ENCODE data around the gene SH3GL1. TPM values are rescaled to one million over a fixed set of nuclear protein-coding genes. Genes with fewer than 3 reads are reported as not detected.

The SH3GL1 gene
- total and polyA plus RNA-seq, 9 of the 15 experiments (the other 6 are each of a cell fraction or from before 2014, with no cell fraction given), result 1.7 to 75.3 (median 25.7) TPM

DNA sequence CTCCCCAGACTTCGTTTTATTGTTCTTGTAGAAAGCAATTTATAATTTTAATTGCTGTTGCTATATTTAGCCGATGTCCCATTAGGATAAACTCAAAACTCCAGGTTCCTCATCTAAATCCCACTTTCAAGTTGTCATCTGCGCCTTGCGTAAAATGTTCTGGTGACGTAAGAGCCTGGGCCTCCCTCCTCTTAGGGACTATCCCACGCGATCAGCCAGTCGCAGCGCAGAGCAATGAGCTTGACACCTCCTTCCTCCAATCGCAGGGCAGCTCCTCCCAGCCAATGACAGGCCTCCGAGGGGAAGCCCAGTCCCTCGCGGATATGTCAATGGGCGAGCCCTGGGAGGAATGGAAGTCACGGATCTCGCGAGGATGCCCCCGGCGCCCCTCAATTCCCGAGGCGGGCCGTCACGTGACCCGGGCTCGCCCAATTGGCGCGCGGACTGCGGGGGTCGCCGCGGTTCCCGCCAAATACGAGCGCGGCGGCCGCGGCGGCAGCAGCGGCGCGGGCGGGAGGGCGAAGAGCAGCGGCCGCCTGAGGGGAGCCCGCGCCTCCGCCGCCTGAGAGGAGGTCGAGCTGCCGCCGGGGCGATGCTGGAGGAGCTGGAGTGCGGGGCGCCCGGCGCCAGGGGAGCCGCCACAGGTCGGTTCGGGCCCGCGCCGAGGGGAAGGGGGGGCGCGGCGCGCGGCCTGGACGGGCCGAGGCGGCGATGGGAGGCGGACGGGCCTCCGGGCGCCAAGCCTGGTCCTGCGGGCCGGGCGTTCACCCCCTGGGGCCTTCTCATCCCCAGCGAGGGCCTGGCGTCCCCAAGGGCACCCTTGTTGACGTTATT is 2.0 kb upstream of the SH3GL1 start, which contains the start of gene CHAF1A (continued):
- TF ChIP-seq CEBPG (CRISPR knock-in tag; IDR thresholded peaks at IDR 0.05), result peak; percentile 77
- peak; percentile 92 for TF ChIP-seq CEBPG (tag; conservative IDR thresholded peaks at IDR 0.05 in 1 of 2, IDR thresholded peaks at IDR 0.05 in 1 of 2)
- TF ChIP-seq, protein P1, sequence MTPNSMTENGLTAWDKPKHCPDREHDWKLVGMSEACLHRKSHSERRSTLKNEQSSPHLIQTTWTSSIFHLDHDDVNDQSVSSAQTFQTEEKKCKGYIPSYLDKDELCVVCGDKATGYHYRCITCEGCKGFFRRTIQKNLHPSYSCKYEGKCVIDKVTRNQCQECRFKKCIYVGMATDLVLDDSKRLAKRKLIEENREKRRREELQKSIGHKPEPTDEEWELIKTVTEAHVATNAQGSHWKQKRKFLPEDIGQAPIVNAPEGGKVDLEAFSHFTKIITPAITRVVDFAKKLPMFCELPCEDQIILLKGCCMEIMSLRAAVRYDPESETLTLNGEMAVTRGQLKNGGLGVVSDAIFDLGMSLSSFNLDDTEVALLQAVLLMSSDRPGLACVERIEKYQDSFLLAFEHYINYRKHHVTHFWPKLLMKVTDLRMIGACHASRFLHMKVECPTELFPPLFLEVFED (CRISPR knock-in tag; conservative IDR thresholded peaks at IDR 0.05), result no peak
- peak; percentile 83; the same call in 1 of the 2 replicates for TF ChIP-seq MAFF (IDR thresholded peaks at IDR 0.05; ENCODE audit: low read length)
- peak; percentile 67; the same call in 1 of the 2 replicates for TF ChIP-seq NCOA1 (IDR thresholded peaks at IDR 0.05; ENCODE audit: low read depth)
- TF ChIP-seq MCM3 (IDR thresholded peaks at IDR 0.05), result no peak

DNA sequence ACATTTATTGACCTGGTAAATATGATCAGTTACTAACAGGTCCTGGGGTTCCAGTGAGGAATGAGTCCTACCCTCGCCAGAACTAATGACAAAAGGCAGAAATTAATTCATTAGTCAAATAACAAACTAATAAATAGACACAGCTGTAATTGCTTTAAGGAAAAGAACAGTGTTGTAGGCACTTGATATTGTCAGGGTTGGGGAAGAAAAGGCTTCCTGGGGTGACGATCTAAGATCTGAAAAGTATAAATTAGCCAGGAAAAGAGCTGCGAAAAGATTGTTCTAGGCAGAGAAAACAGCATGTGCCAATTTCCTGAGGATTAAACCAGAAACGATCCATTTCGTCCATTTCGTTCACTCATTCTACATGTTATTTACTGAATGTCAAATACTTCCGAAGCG is 1.4 kb upstream of the SH3GL1 start:
- ChIA-PET POLR2A (interaction anchor here (0.6 to 1.7 kb wide), 19 partner anchors 10 to 730 kb away, joined by 3 to 15 read pairs (median 4); no protein-coding TSS in a partner anchor), CTCF (ENCODE audit: low intra/inter-chr PET ratio) (interaction anchor here (3.9 kb wide), 1 partner anchor 134 kb away, joined by 49 read pairs; no protein-coding TSS in a partner anchor)
- ATAC-seq (no peak), FAIRE-seq (no peak), DNase-seq (ENCODE audit: extremely low read depth in 1 of 4, low spot score in 3 of 4) (no peak)
- peak overlapping the region; percentile 36 for H3K4me3 ChIP-seq
- BruUV-seq (replicated peaks), result TSS peak; percentile 26
- peaks cover 5% of the 10 kb centered on the region for H3K9me1 ChIP-seq (ENCODE audit: control insufficient read depth, insufficient read depth, low read length)
- WGBS (ENCODE audit: insufficient coverage, low coverage, missing lambda C conversion rate), result 3% methylated on average over 8 of the region's 8 CpGs
- H3K9ac ChIP-seq (ENCODE audit: insufficient read depth in 1 of 2, low read depth in 2 of 2, low read length in 2 of 2), result peak overlapping the region in 1 of 2 experiments; percentile 87; a peak in 2 of 4 replicates
- peak overlapping the region; percentile 79 for H2AFZ ChIP-seq (ENCODE audit: low read depth, low read length)
- H3K79me2 ChIP-seq (ENCODE audit: control insufficient read depth, insufficient read depth, low read length), result peaks cover 85% of the 10 kb centered on the region
- no peaks in the 10 kb centered on the region for H3K27me3 ChIP-seq (ENCODE audit: control insufficient read depth in 2 of 2, insufficient read depth in 2 of 2, low read length in 2 of 2)
- intact Hi-C loops (cut with micrococcal nuclease), result loop anchor here (2.0 to 5.0 kb wide), 3 partner anchors 59 to 236 kb away; partner anchors contain the start of genes MPND and TNFAIP8L1
- peaks cover 29% of the 10 kb centered on the region for H4K20me1 ChIP-seq (replicated peaks; ENCODE audit: control insufficient read depth, insufficient read depth, low read length)
- H3K4me2 ChIP-seq (ENCODE audit: insufficient read depth, low read length), result peak overlapping the region; percentile 75
- peaks cover 22% of the 10 kb centered on the region in 2 experiments; a peak in 4 of 5 replicates for H3K4me1 ChIP-seq (replicated peaks in 1 of 2; ENCODE audit: control insufficient read depth in 2 of 2, insufficient read depth in 2 of 2, low read length in 2 of 2)
- peaks cover 49% of the 10 kb centered on the region for H3K36me3 ChIP-seq (ENCODE audit: control insufficient read depth, insufficient read depth, low read length)
- H3K9me3 ChIP-seq (replicated peaks; ENCODE audit: control insufficient read depth, insufficient read depth, low read depth, low read length), result no peaks in the 10 kb centered on the region
- in situ Hi-C loops (cut with MboI), result no loop called here
- peak overlapping the region; percentile 82 for H3K27ac ChIP-seq (ENCODE audit: extremely low read depth, low read depth, low read length)
- 0 out of 2 replicates have a peak, but pooled peaks have one; percentile 37 for TF ChIP-seq ZNF592 (IDR thresholded peaks at IDR 0.05)

Measured in K562 (cell line).